Adipocyte (in vitro differentiated cells): Measurements from ENCODE around the gene ACSS2.

Experiments
- DNase-seq: peaks from one replicate; pipeline ENCODE4 v3.0.0-alpha.2; 2015; ENCODE audit warnings: low read depth
- H3K27me3 ChIP-seq: replicated peaks from 2 replicates; pipeline ENCODE4 v1.7.0; 2013; ENCODE audit warnings: mild to moderate bottlenecking, low read length, moderate library complexity; ENCODE audit not compliant: control insufficient read depth, insufficient read depth
- H3K36me3 ChIP-seq: 2 replicates; pipeline ENCODE4 v1.7.0; 2013; ENCODE audit warnings: low read length, mild to moderate bottlenecking, moderate library complexity; ENCODE audit not compliant: control insufficient read depth, insufficient read depth, severe bottlenecking
- H3K4me1 ChIP-seq: 2 replicates; pipeline ENCODE4 v1.7.0; 2013; ENCODE audit warnings: mild to moderate bottlenecking, low read length, moderate library complexity; ENCODE audit not compliant: control insufficient read depth, insufficient read depth
- H3K4me3 ChIP-seq: 2 replicates; pipeline ENCODE4 v1.7.0; 2013; ENCODE audit warnings: mild to moderate bottlenecking, low read length, moderate library complexity
- H3K9ac ChIP-seq: 2 replicates; pipeline ENCODE4 v1.7.0; 2013; ENCODE audit warnings: mild to moderate bottlenecking, low read length, moderate library complexity
- H3K9me3 ChIP-seq: 2 replicates; pipeline ENCODE4 v1.7.0; 2013; ENCODE audit warnings: mild to moderate bottlenecking, low read length, moderate library complexity; ENCODE audit not compliant: control insufficient read depth

Gene ACSS2

GRCh38 chr20:34859826-34860545 lies 16.4 kb upstream of the ACSS2 start:
- no peaks in the 10 kb centered on the region for H3K27me3 ChIP-seq
- no peaks in the 10 kb centered on the region for H3K9me3 ChIP-seq
- no peak for DNase-seq
- H3K36me3 ChIP-seq: peaks cover 29% of the 10 kb centered on the region
- no peak overlapping the region for H3K4me3 ChIP-seq
- H3K4me1 ChIP-seq: no peaks in the 10 kb centered on the region
- H3K9ac ChIP-seq: no peak overlapping the region

- H3K9ac ChIP-seq: no peak overlapping the region
- H3K4me1 ChIP-seq: no peaks in the 10 kb centered on the region
- no peak overlapping the region for H3K4me3 ChIP-seq
- H3K36me3 ChIP-seq: peaks cover 23% of the 10 kb centered on the region
- no peak for DNase-seq
- H3K9me3 ChIP-seq: no peaks in the 10 kb centered on the region
- no peaks in the 10 kb centered on the region for H3K27me3 ChIP-seq
Measured at GRCh38 chr20:34861386-34862084, 14.9 kb upstream of the ACSS2 start.

- H3K9me3 ChIP-seq: no peaks in the 10 kb centered on the region
- no peak overlapping the region for H3K9ac ChIP-seq
- no peak for DNase-seq
- H3K4me1 ChIP-seq: peaks cover 2% of the 10 kb centered on the region
- H3K27me3 ChIP-seq: no peaks in the 10 kb centered on the region
- H3K36me3 ChIP-seq: peaks cover 18% of the 10 kb centered on the region
- no peak overlapping the region for H3K4me3 ChIP-seq
Measured at GRCh38 chr20:34862724-34863123, 13.7 kb upstream of the ACSS2 start.

- Histone ChIP-seq H3K27me3 (no peaks in the 10 kb centered on the region), H3K9me3 (no peaks in the 10 kb centered on the region), H3K4me3 (no peak overlapping the region), H3K36me3 (peaks cover 12% of the 10 kb centered on the region), H3K4me1 (peaks cover 7% of the 10 kb centered on the region), H3K9ac (no peak overlapping the region)
- DNase-seq: no peak
Measured at GRCh38 chr20:34863421-34863965, 12.9 kb upstream of the ACSS2 start.

- Histone ChIP-seq H3K9me3 (no peaks in the 10 kb centered on the region), H3K4me1 (peaks cover 7% of the 10 kb centered on the region), H3K36me3 (peaks cover 12% of the 10 kb centered on the region), H3K9ac (no peak overlapping the region), H3K4me3 (no peak overlapping the region), H3K27me3 (no peaks in the 10 kb centered on the region)
- no peak for DNase-seq
Measured at GRCh38 chr20:34864216-34864615, 12.2 kb upstream of the ACSS2 start.

GRCh38 chr20:34871320-34871926 lies 5.0 kb upstream of the ACSS2 start:
- no peaks in the 10 kb centered on the region for H3K27me3 ChIP-seq
- H3K4me3 ChIP-seq: peak overlapping the region; percentile 92
- no peak overlapping the region for H3K9ac ChIP-seq
- H3K36me3 ChIP-seq: no peaks in the 10 kb centered on the region
- peaks cover 30% of the 10 kb centered on the region for H3K4me1 ChIP-seq
- H3K9me3 ChIP-seq: no peaks in the 10 kb centered on the region
- no peak for DNase-seq

GRCh38 chr20:34871966-34872621 lies 4.3 kb upstream of the ACSS2 start:
- peak; percentile 30 for DNase-seq

GRCh38 chr20:34872622-34873224 lies 3.7 kb upstream of the ACSS2 start, which contains the start of gene GGT7:
Gene GGT7, minus strand, starts transcription at chr20:34872856. Its CDS starts 41 bp downstream, at chr20:34872815.
- peak within 1 kb of the TSS; percentile 89 for H3K9ac ChIP-seq
- H3K27me3 ChIP-seq: no peaks in the 10 kb centered on the region
- peak; percentile 94 for DNase-seq
- peak within 1 kb of the TSS; percentile 92 for H3K4me3 ChIP-seq
- no peaks in the 10 kb centered on the region for H3K9me3 ChIP-seq
- H3K4me1 ChIP-seq: peaks cover 28% of the 10 kb centered on the region
- no peaks in the 10 kb centered on the region for H3K36me3 ChIP-seq

More at GRCh38 chr20:34871966-34872621, 4.3 kb upstream of the ACSS2 start:
- Histone ChIP-seq H3K4me3 (peak overlapping the region; percentile 92), H3K9ac (peak overlapping the region; percentile 89), H3K36me3 (no peaks in the 10 kb centered on the region), H3K9me3 (no peaks in the 10 kb centered on the region), H3K4me1 (peaks cover 30% of the 10 kb centered on the region), H3K27me3 (no peaks in the 10 kb centered on the region)

GRCh38 chr20:34873583-34874093 lies 2.8 kb upstream of the ACSS2 start:
- no peaks in the 10 kb centered on the region for H3K27me3 ChIP-seq
- H3K9ac ChIP-seq: peak overlapping the region; percentile 89
- H3K4me3 ChIP-seq: peak overlapping the region; percentile 92
- H3K9me3 ChIP-seq: no peaks in the 10 kb centered on the region
- peaks cover 23% of the 10 kb centered on the region for H3K4me1 ChIP-seq
- no peaks in the 10 kb centered on the region for H3K36me3 ChIP-seq
- DNase-seq: no peak

GRCh38 chr20:34874094-34874654 lies 2.2 kb upstream of the ACSS2 start:
- no peak overlapping the region for H3K4me3 ChIP-seq
- H3K27me3 ChIP-seq: no peaks in the 10 kb centered on the region
- H3K4me1 ChIP-seq: peaks cover 23% of the 10 kb centered on the region
- H3K9ac ChIP-seq: peak overlapping the region; percentile 51
- H3K9me3 ChIP-seq: no peaks in the 10 kb centered on the region
- peak; percentile 96 for DNase-seq
- no peaks in the 10 kb centered on the region for H3K36me3 ChIP-seq
